ENCODE results near the gene LAMTOR1. TPM values are rescaled to one million over a fixed set of nuclear protein-coding genes. Genes with fewer than 3 reads are reported as not detected.

Gene LAMTOR1
- total and polyA plus RNA-seq, 10 of the 15 experiments (the other 5 are each of a cell fraction or from before 2014, with no cell fraction given), result 58.8 to 141 (median 110) TPM

GRCh38 chr11:72112978-72113808, 10.1 kb upstream of the LAMTOR1 start:
- FAIRE-seq (no peak), ATAC-seq (no peak), DNase-seq (ENCODE audit: low read depth, low spot score) (no peak)
- peak overlapping the region; percentile 99 for H3K27ac ChIP-seq (ENCODE audit: control insufficient read depth, insufficient read depth)
- RAD21 ChIA-PET (ENCODE audit: unreplicated experiment), result interaction anchor here (0.6 to 2.1 kb wide), 6 partner anchors 22 to 318 kb away, joined by 3 to 7 read pairs (median 5); partner anchors contain the start of genes RNF121 and XNDC1N
- H4K20me1 ChIP-seq (ENCODE audit: control insufficient read depth, insufficient read depth), result no peaks in the 10 kb centered on the region
- peak overlapping the region; percentile 53 for H3K4me3 ChIP-seq
- CTCF ChIA-PET, result interaction anchor here (1.0 to 2.9 kb wide), 5 partner anchors 30 to 318 kb away, joined by 4 to 12 read pairs (median 6); no protein-coding TSS in a partner anchor
- POLR2A ChIA-PET, result interaction anchor here (1.0 to 3.3 kb wide), 9 partner anchors 11 to 148 kb away, joined by 3 to 13 read pairs (median 6); partner anchors contain the start of gene LAMTOR1
- TF ChIP-seq RELA (IDR thresholded peaks at IDR 0.05; ENCODE audit: borderline replicate concordance, partially characterized antibody) (peak; percentile 5), NR2F1 (conservative IDR thresholded peaks at IDR 0.05) (no peak), SMAD1 (IDR thresholded peaks at IDR 0.05; ENCODE audit: low read depth, partially characterized antibody) (peak; percentile 2), ZBED1 (IDR thresholded peaks at IDR 0.05; ENCODE audit: borderline replicate concordance) (peak; percentile 84; the same call in 1 of the 2 replicates), NBN (IDR thresholded peaks at IDR 0.05) (0 out of 2 replicates have a peak, but pooled peaks have one; percentile 9)
- H3K4me1 ChIP-seq (ENCODE audit: control insufficient read depth, insufficient read depth, low read length), result peaks cover 7% of the 10 kb centered on the region
- BruUV-seq (replicated peaks), result TSS peak; percentile 99
- in situ Hi-C loops (cut with MboI), result no loop called here
- peak overlapping the region; percentile 91 for H2AFZ ChIP-seq (ENCODE audit: control insufficient read depth, low read depth, low read length)
- no peaks in the 10 kb centered on the region for H3K9me3 ChIP-seq (replicated peaks; ENCODE audit: control insufficient read depth, insufficient read depth, low read length)
- H3K27me3 ChIP-seq (replicated peaks in 1 of 2; ENCODE audit: control insufficient read depth in 2 of 2, insufficient read depth in 2 of 2, low read length in 1 of 2), result no peaks in the 10 kb centered on the region
- WGBS (ENCODE audit: insufficient coverage, insufficient replicate concordance, low lambda C conversion rate, missing lambda C conversion rate), result 58% methylated on average over 9 of the region's 9 CpGs
- intact Hi-C loops (cut with micrococcal nuclease; ENCODE audit: unreplicated experiment), result loop anchor here (1.0 kb wide), 2 partner anchors 110 to 185 kb away; partner anchors contain the start of gene XNDC1N
- SMC1A ChIA-PET (ENCODE audit: uncharacterized antibody, unreplicated experiment), result interaction anchor here (1.0 to 1.9 kb wide), 12 partner anchors 13 to 318 kb away, joined by 3 to 10 read pairs (median 4); partner anchors contain the start of genes RNF121 and XNDC1N
- peaks cover 0 to 2% of the 10 kb centered on the region in 2 experiments; a peak in 2 of 4 replicates for H3K36me3 ChIP-seq (ENCODE audit: control insufficient read depth in 2 of 2, insufficient read depth in 2 of 2, low read length in 1 of 2)
- H3K9ac ChIP-seq (ENCODE audit: control insufficient read depth, insufficient read depth, low read length), result peak overlapping the region; percentile 92
- H3K4me2 ChIP-seq (ENCODE audit: control insufficient read depth, insufficient read depth), result peak overlapping the region; percentile 95
- peaks cover 5% of the 10 kb centered on the region for H3K79me2 ChIP-seq (ENCODE audit: control insufficient read depth, insufficient read depth, low read length)
